Neural progenitor cell (in vitro differentiated cells): Measurements from ENCODE around the gene BLOC1S1. TPM values are rescaled to one million over a fixed set of nuclear protein-coding genes. Genes with fewer than 3 reads are reported as not detected.

ENCODE experiments used
- DNase-seq: peaks from one replicate; pipeline ENCODE4 v3.0.0-alpha.2; 2016; ENCODE audit warnings: low spot score
- H2AFZ ChIP-seq: fragments of 200-600 bp; sonication (generic); replicated peaks from 2 replicates; pipeline ENCODE4 v1.6.1; 2016; ENCODE audit warnings: antibody characterized with exemption
- H3F3A ChIP-seq: fragments of 200-600 bp; sonication (generic); 2 replicates; pipeline ENCODE4 v1.6.1; 2016; ENCODE audit warnings: antibody characterized with exemption, low read depth
- H3K27ac ChIP-seq: fragments of 200-600 bp; sonication (generic); 2 replicates; pipeline ENCODE4 v1.5.1; 2016; ENCODE audit warnings: mild to moderate bottlenecking
- H3K27me3 ChIP-seq: fragments of 200-600 bp; sonication (generic); 2 replicates; pipeline ENCODE4 v1.6.1; 2016; ENCODE audit warnings: mild to moderate bottlenecking, moderate library complexity
- H3K36me3 ChIP-seq: fragments of 200-600 bp; sonication (generic); 2 replicates; pipeline ENCODE4 v1.5.1; 2016
- H3K4me1 ChIP-seq: fragments of 200-600 bp; sonication (generic); 2 replicates; pipeline ENCODE4 v1.6.1; 2016; ENCODE audit warnings: mixed run types
- H3K4me2 ChIP-seq: fragments of 200-600 bp; sonication (generic); 2 replicates; pipeline ENCODE4 v1.6.1; 2016
- H3K4me3 ChIP-seq: fragments of 200-600 bp; sonication (generic); 2 replicates; pipeline ENCODE4 v1.5.1; 2016
- H3K79me2 ChIP-seq: fragments of 200-600 bp; sonication (generic); 2 replicates; pipeline ENCODE4 v1.6.1; 2016; ENCODE audit warnings: low read depth
- H3K9ac ChIP-seq: fragments of 200-600 bp; sonication (generic); 2 replicates; pipeline ENCODE4 v1.6.1; 2016
- H3K9me3 ChIP-seq: fragments of 200-600 bp; sonication (generic); 2 replicates; pipeline ENCODE4 v1.5.1; 2016; ENCODE audit warnings: low read depth
- H4K20me1 ChIP-seq: fragments of 200-600 bp; sonication (generic); 2 replicates; pipeline ENCODE4 v1.6.1; 2016; ENCODE audit warnings: low read depth
- H3K27ac Mint-ChIP-seq: 3 replicates; pipeline ENCODE4 v1.8.0; 2021; ENCODE audit warnings: mixed read lengths
- H3K27me3 Mint-ChIP-seq: 2 replicates; pipeline ENCODE4 v1.8.0; 2022; ENCODE audit warnings: low read depth, mild to moderate bottlenecking, inconsistent platforms, moderate library complexity, mixed read lengths; ENCODE audit not compliant: insufficient read depth
- H3K36me3 Mint-ChIP-seq: 3 replicates; pipeline ENCODE4 v1.8.0; 2021; ENCODE audit warnings: mixed read lengths
- H3K4me1 Mint-ChIP-seq: 3 replicates; pipeline ENCODE4 v1.8.0; 2021; ENCODE audit warnings: mixed read lengths
- H3K4me3 Mint-ChIP-seq: 3 replicates; pipeline ENCODE4 v1.8.0; 2021; ENCODE audit warnings: mild to moderate bottlenecking, moderate library complexity, mixed read lengths
- H3K9me3 Mint-ChIP-seq: 3 replicates; pipeline ENCODE4 v1.8.0; 2020; ENCODE audit warnings: mixed read lengths
- EZH2 ChIP-seq: fragments of 200-600 bp; sonication (generic); IDR thresholded peaks from 2 replicates; pipeline ENCODE4 v1.6.1; 2017; ENCODE audit warnings: antibody characterized with exemption, mild to moderate bottlenecking, moderate library complexity
- EZH2phosphoT487 ChIP-seq: fragments of 200-600 bp; sonication (generic); IDR thresholded peaks from 2 replicates; pipeline ENCODE4 v1.6.1; 2017; ENCODE audit warnings: antibody characterized with exemption
- total RNA-seq: library from RNA; depleted of rRNA; stranded (reverse); fragments of >200 nt; gene quantifications from 2 replicates; pipeline ENCODE4 v1.2.3, GENCODE V29; 2015; ENCODE audit warnings: low replicate concordance
- TF ChIP-seq, protein P1 (sequence below): fragments of 200-600 bp; sonication (generic); IDR thresholded peaks from 2 replicates; pipeline ENCODE4 v1.5.1; 2017; ENCODE audit warnings: antibody characterized with exemption, mild to moderate bottlenecking

Gene BLOC1S1
- total RNA-seq, 1 donor from 2014 or later: 48.1 TPM

DNA sequence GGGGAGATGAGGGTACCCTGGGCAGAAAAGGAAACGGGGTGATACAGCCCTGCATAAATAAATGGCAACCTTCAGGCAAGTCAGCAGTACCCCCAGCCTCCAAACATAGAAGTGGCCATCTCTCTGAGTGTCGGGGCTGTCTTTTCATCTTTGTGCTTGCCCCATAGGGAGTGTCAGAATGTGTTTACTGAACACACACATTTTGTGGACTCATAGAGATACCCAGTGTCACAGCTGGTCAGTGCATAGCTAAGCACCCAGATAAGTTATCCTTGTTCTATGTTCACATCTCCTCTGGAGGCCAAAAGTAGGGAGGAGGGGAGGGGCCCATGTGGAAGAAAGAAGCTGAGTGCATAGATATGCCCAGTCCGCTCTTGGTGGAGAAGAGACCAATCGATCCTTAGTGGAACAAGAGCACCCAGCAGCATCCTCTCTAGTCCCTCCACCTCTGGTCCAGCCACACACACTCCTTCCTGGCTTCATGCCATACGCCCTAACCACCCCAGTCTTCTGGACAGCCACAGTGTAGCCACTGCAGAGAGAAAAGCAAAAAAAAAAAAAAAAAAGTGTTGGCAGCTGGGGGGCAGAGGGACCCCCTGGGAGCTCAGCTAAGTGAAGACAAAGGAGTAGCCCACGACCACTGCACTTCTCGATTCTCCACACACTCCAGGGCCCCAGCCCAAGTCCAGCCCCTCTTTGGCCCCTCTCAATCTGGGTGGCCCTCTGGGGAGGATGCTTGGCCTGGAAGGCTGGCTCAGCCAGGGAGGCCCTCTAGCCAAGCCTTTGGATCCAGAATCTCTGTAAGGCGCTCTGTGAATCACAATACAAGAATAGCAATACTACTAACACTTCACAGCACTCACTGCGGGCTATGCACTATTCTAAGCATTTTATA lies 10.8 kb upstream of the BLOC1S1 start:
- Mint-ChIP-seq H3K36me3 (peaks cover 11% of the 10 kb centered on the region), H3K4me3 (peak overlapping the region; percentile 98), H3K27ac (peak overlapping the region; percentile 11), H3K4me1 (peaks cover 52% of the 10 kb centered on the region), H3K9me3 (no peaks in the 10 kb centered on the region), H3K27me3 (peaks cover 9% of the 10 kb centered on the region)
- Histone ChIP-seq H3K4me3 (peak overlapping the region; percentile 90), H2AFZ (no peak overlapping the region), H3K9ac (no peak overlapping the region), H3K36me3 (no peaks in the 10 kb centered on the region), H3K27me3 (peaks cover 16% of the 10 kb centered on the region), H3K4me1 (peaks cover 29% of the 10 kb centered on the region), H4K20me1 (peaks cover 18% of the 10 kb centered on the region), H3K79me2 (peaks cover 38% of the 10 kb centered on the region), H3F3A (peaks cover 14% of the 10 kb centered on the region), H3K9me3 (no peaks in the 10 kb centered on the region), H3K27ac (no peak overlapping the region), H3K4me2 (peak overlapping the region; percentile 97)
- no peak for DNase-seq
- TF ChIP-seq EZH2phosphoT487: no peak
- TF ChIP-seq EZH2: no peak
- TF ChIP-seq, protein P1, sequence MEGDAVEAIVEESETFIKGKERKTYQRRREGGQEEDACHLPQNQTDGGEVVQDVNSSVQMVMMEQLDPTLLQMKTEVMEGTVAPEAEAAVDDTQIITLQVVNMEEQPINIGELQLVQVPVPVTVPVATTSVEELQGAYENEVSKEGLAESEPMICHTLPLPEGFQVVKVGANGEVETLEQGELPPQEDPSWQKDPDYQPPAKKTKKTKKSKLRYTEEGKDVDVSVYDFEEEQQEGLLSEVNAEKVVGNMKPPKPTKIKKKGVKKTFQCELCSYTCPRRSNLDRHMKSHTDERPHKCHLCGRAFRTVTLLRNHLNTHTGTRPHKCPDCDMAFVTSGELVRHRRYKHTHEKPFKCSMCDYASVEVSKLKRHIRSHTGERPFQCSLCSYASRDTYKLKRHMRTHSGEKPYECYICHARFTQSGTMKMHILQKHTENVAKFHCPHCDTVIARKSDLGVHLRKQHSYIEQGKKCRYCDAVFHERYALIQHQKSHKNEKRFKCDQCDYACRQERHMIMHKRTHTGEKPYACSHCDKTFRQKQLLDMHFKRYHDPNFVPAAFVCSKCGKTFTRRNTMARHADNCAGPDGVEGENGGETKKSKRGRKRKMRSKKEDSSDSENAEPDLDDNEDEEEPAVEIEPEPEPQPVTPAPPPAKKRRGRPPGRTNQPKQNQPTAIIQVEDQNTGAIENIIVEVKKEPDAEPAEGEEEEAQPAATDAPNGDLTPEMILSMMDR: no peak

DNA sequence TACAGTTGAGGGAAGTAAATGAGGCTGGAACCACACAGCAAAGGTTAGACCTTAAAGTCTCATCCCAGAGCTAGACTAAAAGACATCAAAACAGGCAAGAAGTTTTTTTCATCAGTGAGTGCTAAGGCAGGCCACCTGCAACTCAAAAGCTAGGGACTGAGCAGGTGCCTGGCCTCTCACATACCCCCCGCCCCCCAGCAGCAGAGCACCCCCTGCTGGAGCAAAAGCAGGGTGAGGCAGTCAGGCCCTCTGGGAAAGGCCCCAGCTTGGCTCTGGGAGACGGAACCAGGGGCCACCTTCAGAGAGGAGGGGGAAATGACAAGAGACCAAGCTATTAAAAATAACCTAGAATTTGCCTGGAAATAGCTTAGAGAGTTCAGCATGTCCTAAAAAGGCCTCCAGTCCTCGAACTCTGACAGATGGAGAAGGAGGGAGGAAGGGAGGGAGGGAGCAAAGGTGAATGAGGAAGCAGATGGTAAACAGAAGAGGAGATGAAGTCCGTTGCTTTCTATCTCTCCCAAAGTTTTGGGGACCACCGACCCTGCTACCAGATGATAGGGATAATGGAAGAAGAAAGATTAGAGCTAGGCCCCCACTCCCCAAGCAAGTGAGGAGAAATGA lies 10.0 kb upstream of the BLOC1S1 start:
- peaks cover 14% of the 10 kb centered on the region for H3F3A ChIP-seq
- H3K36me3 ChIP-seq: no peaks in the 10 kb centered on the region
- H3K27ac ChIP-seq: no peak overlapping the region
- Mint-ChIP-seq H3K9me3 (no peaks in the 10 kb centered on the region), H3K27me3 (peaks cover 12% of the 10 kb centered on the region), H3K4me3 (peak overlapping the region; percentile 98), H3K36me3 (peaks cover 11% of the 10 kb centered on the region), H3K27ac (no peak overlapping the region), H3K4me1 (peaks cover 52% of the 10 kb centered on the region)
- H3K9ac ChIP-seq: no peak overlapping the region
- peak overlapping the region; percentile 90 for H3K4me3 ChIP-seq
- DNase-seq: peak; percentile 54
- no peak overlapping the region for H2AFZ ChIP-seq
- no peaks in the 10 kb centered on the region for H3K9me3 ChIP-seq
- peaks cover 38% of the 10 kb centered on the region for H3K79me2 ChIP-seq
- H3K4me2 ChIP-seq: peak overlapping the region; percentile 97
- peaks cover 16% of the 10 kb centered on the region for H3K27me3 ChIP-seq
- peaks cover 29% of the 10 kb centered on the region for H3K4me1 ChIP-seq
- TF ChIP-seq, protein P1: peak; percentile 58
- no peak for TF ChIP-seq EZH2phosphoT487
- no peak for TF ChIP-seq EZH2
- peaks cover 18% of the 10 kb centered on the region for H4K20me1 ChIP-seq

DNA sequence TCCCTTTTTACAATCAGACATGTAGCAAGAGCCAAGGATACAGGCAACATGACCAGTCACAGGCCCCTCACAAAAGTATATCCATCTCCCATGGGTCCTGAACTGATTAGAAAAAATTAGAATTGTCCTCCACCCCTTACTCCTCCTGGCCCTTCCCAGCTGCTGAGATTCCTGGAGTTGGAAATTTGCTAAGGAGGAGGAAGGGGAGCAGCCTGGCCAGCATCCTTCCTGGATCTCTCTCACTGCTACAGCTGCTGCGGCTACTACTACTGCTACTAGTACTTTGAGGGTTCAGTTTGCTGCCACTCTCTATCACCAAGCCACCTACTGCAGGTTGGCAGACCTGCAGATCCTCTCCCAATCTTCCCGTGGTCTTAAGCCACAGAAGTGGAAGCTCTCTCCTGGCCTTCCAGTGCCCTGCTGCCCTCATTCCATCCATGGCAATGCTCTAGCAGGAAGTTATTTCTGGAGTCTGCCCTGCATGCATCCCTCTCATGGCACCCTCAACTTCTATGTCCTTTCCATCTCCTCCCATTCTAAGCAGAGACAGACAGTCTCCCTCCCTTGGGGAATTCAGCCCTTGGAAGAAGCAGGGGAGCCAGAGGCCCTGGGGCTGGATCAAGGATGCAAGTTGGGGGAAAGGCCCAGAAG lies 9.2 kb upstream of the BLOC1S1 start:
- no peak overlapping the region for H3K27ac ChIP-seq
- Mint-ChIP-seq H3K27ac (no peak overlapping the region), H3K4me3 (peak overlapping the region; percentile 98), H3K27me3 (peaks cover 12% of the 10 kb centered on the region), H3K9me3 (no peaks in the 10 kb centered on the region), H3K4me1 (peaks cover 52% of the 10 kb centered on the region), H3K36me3 (peaks cover 10% of the 10 kb centered on the region)
- H3K4me2 ChIP-seq: peak overlapping the region; percentile 97
- H3K36me3 ChIP-seq: no peaks in the 10 kb centered on the region
- peaks cover 14% of the 10 kb centered on the region for H3F3A ChIP-seq
- peak overlapping the region; percentile 48 for H3K9ac ChIP-seq
- H3K79me2 ChIP-seq: peaks cover 38% of the 10 kb centered on the region
- H3K4me1 ChIP-seq: peaks cover 29% of the 10 kb centered on the region
- H3K27me3 ChIP-seq: peaks cover 20% of the 10 kb centered on the region
- TF ChIP-seq EZH2: no peak
- TF ChIP-seq, protein P1: no peak
- TF ChIP-seq EZH2phosphoT487: no peak
- H2AFZ ChIP-seq: peak overlapping the region; percentile 82
- H3K4me3 ChIP-seq: peak overlapping the region; percentile 90
- H3K9me3 ChIP-seq: no peaks in the 10 kb centered on the region
- H4K20me1 ChIP-seq: peaks cover 18% of the 10 kb centered on the region
- peak; percentile 21 for DNase-seq
